HL-60 (cell line): Measurements from ENCODE around the gene SPIRE1.

Experiments
- DNase-seq, 2 experiments: peaks; one replicate each; pipeline ENCODE4 v3.0.0-alpha.2; 2010 to 2020; ENCODE audit warnings: low read depth in 1 of 2, low spot score in 1 of 2
- H3K27ac ChIP-seq: fragments of 250-450 bp; sonication (Bioruptor Pico); replicated peaks from 2 replicates; pipeline ENCODE4 v1.5.1; 2020; ENCODE audit warnings: mild to moderate bottlenecking, moderate library complexity
- H3K27me3 ChIP-seq: fragments of 250-450 bp; sonication (Bioruptor Pico); 2 replicates; pipeline ENCODE4 v1.5.1; 2021; ENCODE audit warnings: mild to moderate bottlenecking, moderate library complexity; ENCODE audit not compliant: insufficient read depth, poor library complexity, severe bottlenecking
- H3K4me3 ChIP-seq: replicated peaks from 2 replicates; pipeline ENCODE4 v1.5.1; 2011; ENCODE audit warnings: mild to moderate bottlenecking, control low read depth, low read length; ENCODE audit not compliant: insufficient read depth
- GABPA ChIP-seq: IDR thresholded peaks from 2 replicates; pipeline ENCODE4 v1.6.1; 2012; ENCODE audit warnings: low read depth
- POLR2AphosphoS5 ChIP-seq: IDR thresholded peaks from 2 replicates; pipeline ENCODE4 v1.6.1; 2012; ENCODE audit warnings: low read depth
- SPI1 ChIP-seq: IDR thresholded peaks from 2 replicates; pipeline ENCODE4 v1.6.1; 2012; ENCODE audit warnings: low read depth, mild to moderate bottlenecking, borderline replicate concordance
- TF ChIP-seq, protein P1 (sequence below): IDR thresholded peaks from one replicate; pipeline ENCODE4 v1.5.1; 2011; ENCODE audit warnings: low read length, control low read depth, inconsistent platforms; ENCODE audit not compliant: insufficient read depth
- TF ChIP-seq, protein P2 (sequence below): IDR thresholded peaks from 2 replicates; pipeline ENCODE4 v1.6.1; 2012; ENCODE audit warnings: low read depth; ENCODE audit not compliant: insufficient replicate concordance

SPIRE1 gene

DNA sequence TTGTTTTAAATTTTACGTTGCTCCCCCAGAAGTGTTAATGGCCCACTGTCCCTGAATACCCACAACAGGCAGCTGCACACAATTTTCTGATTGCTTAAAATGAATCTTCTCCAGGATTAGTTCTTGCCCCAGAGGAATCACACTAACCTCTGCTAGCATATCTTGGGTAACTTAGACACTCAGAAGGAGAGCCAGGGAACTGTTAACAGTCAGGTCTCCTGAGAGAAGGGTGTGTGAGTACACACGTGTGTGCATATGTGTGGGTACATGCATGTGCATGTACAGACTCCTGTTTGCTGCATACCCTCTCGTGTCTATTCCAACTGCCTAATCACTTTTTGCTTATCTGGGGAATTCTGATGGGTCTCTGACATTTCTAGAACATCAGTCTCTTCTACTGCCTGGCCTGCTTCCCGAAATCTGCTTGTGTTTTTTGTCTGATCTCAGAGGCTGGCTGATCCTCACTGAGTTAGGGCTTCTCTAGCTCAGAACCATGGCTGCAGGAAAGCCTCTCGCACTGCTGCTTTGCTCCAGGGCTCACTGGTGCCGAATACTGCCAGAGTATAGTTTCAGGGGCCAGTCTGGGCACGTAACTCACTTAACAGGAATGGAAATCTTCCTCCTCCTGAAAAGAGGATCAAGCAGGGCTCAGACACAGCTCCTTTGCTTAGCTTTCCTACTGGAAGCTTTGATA, 187.4 kb downstream of the SPIRE1 start:
- H3K27ac ChIP-seq, result no peak overlapping the region
- no peak for TF ChIP-seq GABPA
- DNase-seq, result no peak

DNA sequence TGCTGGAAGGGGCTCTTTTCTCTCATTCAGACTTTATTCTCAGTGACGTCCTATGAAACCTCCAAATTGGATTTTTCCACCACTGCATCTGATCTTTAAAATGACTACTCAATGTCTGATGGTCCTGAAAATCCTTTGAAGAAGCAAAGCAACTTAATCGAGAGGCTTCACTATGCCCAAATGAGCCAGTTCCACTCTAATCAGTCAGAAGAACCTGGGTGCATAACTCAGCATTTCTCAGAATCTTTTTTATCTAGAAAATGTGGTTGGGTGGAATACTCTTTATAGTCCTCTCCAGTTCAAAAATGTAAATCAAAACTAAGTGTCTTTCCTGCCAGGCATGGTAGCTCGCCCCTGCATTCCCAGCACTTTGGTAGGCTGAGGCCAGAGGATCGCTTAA, 189.5 kb downstream of the SPIRE1 start:
- Histone ChIP-seq H3K27me3 (peaks cover 9% of the 10 kb centered on the region), H3K4me3 (no peak overlapping the region), H3K27ac (no peak overlapping the region)
- DNase-seq, result no peak
- TF ChIP-seq, protein P1, sequence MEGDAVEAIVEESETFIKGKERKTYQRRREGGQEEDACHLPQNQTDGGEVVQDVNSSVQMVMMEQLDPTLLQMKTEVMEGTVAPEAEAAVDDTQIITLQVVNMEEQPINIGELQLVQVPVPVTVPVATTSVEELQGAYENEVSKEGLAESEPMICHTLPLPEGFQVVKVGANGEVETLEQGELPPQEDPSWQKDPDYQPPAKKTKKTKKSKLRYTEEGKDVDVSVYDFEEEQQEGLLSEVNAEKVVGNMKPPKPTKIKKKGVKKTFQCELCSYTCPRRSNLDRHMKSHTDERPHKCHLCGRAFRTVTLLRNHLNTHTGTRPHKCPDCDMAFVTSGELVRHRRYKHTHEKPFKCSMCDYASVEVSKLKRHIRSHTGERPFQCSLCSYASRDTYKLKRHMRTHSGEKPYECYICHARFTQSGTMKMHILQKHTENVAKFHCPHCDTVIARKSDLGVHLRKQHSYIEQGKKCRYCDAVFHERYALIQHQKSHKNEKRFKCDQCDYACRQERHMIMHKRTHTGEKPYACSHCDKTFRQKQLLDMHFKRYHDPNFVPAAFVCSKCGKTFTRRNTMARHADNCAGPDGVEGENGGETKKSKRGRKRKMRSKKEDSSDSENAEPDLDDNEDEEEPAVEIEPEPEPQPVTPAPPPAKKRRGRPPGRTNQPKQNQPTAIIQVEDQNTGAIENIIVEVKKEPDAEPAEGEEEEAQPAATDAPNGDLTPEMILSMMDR, result no peak
- TF ChIP-seq GABPA (no peak), POLR2AphosphoS5 (no peak), SPI1 (no peak)
- TF ChIP-seq, protein P2, sequence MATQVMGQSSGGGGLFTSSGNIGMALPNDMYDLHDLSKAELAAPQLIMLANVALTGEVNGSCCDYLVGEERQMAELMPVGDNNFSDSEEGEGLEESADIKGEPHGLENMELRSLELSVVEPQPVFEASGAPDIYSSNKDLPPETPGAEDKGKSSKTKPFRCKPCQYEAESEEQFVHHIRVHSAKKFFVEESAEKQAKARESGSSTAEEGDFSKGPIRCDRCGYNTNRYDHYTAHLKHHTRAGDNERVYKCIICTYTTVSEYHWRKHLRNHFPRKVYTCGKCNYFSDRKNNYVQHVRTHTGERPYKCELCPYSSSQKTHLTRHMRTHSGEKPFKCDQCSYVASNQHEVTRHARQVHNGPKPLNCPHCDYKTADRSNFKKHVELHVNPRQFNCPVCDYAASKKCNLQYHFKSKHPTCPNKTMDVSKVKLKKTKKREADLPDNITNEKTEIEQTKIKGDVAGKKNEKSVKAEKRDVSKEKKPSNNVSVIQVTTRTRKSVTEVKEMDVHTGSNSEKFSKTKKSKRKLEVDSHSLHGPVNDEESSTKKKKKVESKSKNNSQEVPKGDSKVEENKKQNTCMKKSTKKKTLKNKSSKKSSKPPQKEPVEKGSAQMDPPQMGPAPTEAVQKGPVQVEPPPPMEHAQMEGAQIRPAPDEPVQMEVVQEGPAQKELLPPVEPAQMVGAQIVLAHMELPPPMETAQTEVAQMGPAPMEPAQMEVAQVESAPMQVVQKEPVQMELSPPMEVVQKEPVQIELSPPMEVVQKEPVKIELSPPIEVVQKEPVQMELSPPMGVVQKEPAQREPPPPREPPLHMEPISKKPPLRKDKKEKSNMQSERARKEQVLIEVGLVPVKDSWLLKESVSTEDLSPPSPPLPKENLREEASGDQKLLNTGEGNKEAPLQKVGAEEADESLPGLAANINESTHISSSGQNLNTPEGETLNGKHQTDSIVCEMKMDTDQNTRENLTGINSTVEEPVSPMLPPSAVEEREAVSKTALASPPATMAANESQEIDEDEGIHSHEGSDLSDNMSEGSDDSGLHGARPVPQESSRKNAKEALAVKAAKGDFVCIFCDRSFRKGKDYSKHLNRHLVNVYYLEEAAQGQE, result no peak

More for the DNA sequence above, 187.4 kb downstream of the SPIRE1 start:
- Histone ChIP-seq H3K4me3 (no peak overlapping the region), H3K27me3 (peaks cover 6% of the 10 kb centered on the region)

DNA sequence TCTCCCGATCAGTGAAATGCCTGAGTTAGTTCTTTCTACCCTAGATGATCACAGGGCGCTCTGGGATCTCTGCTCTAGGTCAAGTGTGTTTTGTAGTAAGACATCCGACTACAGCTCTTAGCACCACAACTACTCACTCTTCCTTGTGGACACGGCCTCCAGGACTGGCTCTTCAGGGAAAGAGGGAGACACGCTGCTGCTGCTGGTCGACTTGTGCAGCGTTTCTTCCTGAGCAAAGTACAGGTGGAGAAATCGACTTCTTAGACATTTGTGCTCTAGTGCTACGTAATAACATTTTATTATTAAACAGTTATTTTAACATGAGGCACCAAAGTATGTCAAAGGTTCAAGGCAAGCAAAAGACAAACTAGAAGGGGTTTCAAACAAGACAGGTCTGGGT, 193.2 kb downstream of the SPIRE1 start:
- no peak overlapping the region for H3K27ac ChIP-seq

DNA sequence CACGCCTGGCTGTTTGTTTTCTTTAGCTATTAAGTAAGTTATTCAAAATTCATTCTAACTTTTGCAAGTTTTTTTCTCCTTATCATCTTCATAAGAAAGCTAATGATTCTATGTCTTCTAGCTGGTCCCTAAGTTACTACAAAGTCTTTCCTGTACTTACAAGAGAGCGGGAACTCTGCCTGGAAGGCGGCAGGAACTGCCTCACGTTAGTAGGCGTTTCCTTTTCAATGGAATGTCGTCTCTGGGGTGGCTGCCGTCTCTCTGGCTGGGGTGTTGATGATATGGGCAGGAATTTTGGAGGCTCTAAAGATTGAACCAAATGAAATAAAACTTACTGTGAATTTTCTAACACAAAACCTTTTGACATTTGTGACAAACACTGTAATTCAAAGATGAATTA, 194.7 kb downstream of the SPIRE1 start:
- Histone ChIP-seq H3K4me3 (no peak overlapping the region), H3K27me3 (peaks cover 9% of the 10 kb centered on the region), H3K27ac (no peak overlapping the region)
- no peak for DNase-seq
- TF ChIP-seq POLR2AphosphoS5, result no peak
- no peak for TF ChIP-seq SPI1
- TF ChIP-seq, protein P1, result no peak
- TF ChIP-seq, protein P2, result no peak
- no peak for TF ChIP-seq GABPA

More for the DNA sequence above, 193.2 kb downstream of the SPIRE1 start:
- DNase-seq, result no peak
- no peak for TF ChIP-seq GABPA
- no peak for TF ChIP-seq SPI1
- TF ChIP-seq POLR2AphosphoS5, result no peak
- TF ChIP-seq, protein P1, result no peak
- TF ChIP-seq, protein P2, result no peak
- Histone ChIP-seq H3K4me3 (no peak overlapping the region), H3K27me3 (peaks cover 9% of the 10 kb centered on the region)
